Measurements from ENCODE around the gene C15orf39. TPM values are rescaled to one million over a fixed set of nuclear protein-coding genes. Genes with fewer than 3 reads are reported as not detected.

Gene C15orf39
- polyA plus RNA-seq, 3 donors, result 8.9 to 80.7 (median 18.2) TPM

GRCh38 chr15:75202251-75203016, 752 bp downstream of the C15orf39 start:
- Mint-ChIP-seq H3K4me3 (peak overlapping the region; percentile 94 to 96), H3K4me1 (peaks cover 64% of the 10 kb centered on the region), H3K36me3 (peaks cover 37 to 41% of the 10 kb centered on the region in 2 donors), H3K9me3 (no peaks in the 10 kb centered on the region), H3K27me3 (ENCODE audit: low read depth in 3 of 3) (peaks cover 3 to 7% (median 4%) of the 10 kb centered on the region in 3 donors), H3K27ac (peak overlapping the region; percentile 76 to 96 (median 93))
- peak overlapping the region; percentile 95 for H3K4me2 ChIP-seq (replicated peaks; ENCODE audit: extremely low read depth, low read length, poor library complexity, severe bottlenecking)
- H2AFZ ChIP-seq (ENCODE audit: insufficient read depth, low read depth, low read length, poor library complexity, severe bottlenecking), result no peak overlapping the region
- DNase-seq, result peak; percentile 62 to 82 (median 80)
- under 1% methylated on average over 68 of the region's 71 CpGs for WGBS (ENCODE audit: insufficient coverage)
- peaks cover 59 to 78% of the 10 kb centered on the region in 2 donors for H3K4me1 ChIP-seq (ENCODE audit: control insufficient read depth in 1 of 2, insufficient read depth in 2 of 2, low read length in 2 of 2)
- H4K20me1 ChIP-seq (ENCODE audit: insufficient read depth, low read length), result peaks cover 53% of the 10 kb centered on the region
- intact Hi-C loops (cut with micrococcal nuclease), result loop anchor here (1.0 to 5.0 kb wide), 9 partner anchors 40 to 265 kb away; partner anchors contain the start of gene COX5A (in 1 of the 2)
- TF ChIP-seq CTCF (IDR thresholded peaks at IDR 0.05), result peak; percentile 81
- H3K4me3 ChIP-seq (replicated peaks in 1 of 3; ENCODE audit: low read depth in 2 of 3, low read length in 3 of 3), result peak overlapping the region; percentile 95 to 97 (median 97)
- H3K9ac ChIP-seq (ENCODE audit: insufficient read depth, low read length, poor library complexity, severe bottlenecking), result peak overlapping the region; percentile 100
- peaks cover 57% of the 10 kb centered on the region for H3K79me2 ChIP-seq (ENCODE audit: insufficient read depth, low read length)
- H3K36me3 ChIP-seq (replicated peaks in 1 of 2; ENCODE audit: control insufficient read depth in 1 of 2, insufficient read depth in 2 of 2, low read length in 2 of 2), result peaks cover 20 to 30% of the 10 kb centered on the region in 2 donors
- no peaks in the 10 kb centered on the region for H3K27me3 ChIP-seq (ENCODE audit: control insufficient read depth in 2 of 2, insufficient read depth in 2 of 2, low read length in 2 of 2)
- H3K9me3 ChIP-seq (replicated peaks in 1 of 2; ENCODE audit: control insufficient read depth in 1 of 2, insufficient read depth in 1 of 2, low read length in 2 of 2), result no peaks in the 10 kb centered on the region
- peak overlapping the region; percentile 82 to 97 for H3K27ac ChIP-seq (ENCODE audit: low read depth in 1 of 2, low read length in 2 of 2)

- no peak for DNase-seq
- peaks cover 28 to 39% of the 10 kb centered on the region in 2 donors for H3K36me3 ChIP-seq (replicated peaks in 1 of 2; ENCODE audit: control insufficient read depth in 1 of 2, insufficient read depth in 2 of 2, low read length in 2 of 2)
- H3K4me1 ChIP-seq (ENCODE audit: control insufficient read depth in 1 of 2, insufficient read depth in 2 of 2, low read length in 2 of 2), result peaks cover 57 to 80% of the 10 kb centered on the region in 2 donors
- no peak overlapping the region for H2AFZ ChIP-seq (ENCODE audit: insufficient read depth, low read depth, low read length, poor library complexity, severe bottlenecking)
- H3K9me3 ChIP-seq (replicated peaks in 1 of 2; ENCODE audit: control insufficient read depth in 1 of 2, insufficient read depth in 1 of 2, low read length in 2 of 2), result no peaks in the 10 kb centered on the region
- H3K9ac ChIP-seq (ENCODE audit: insufficient read depth, low read length, poor library complexity, severe bottlenecking), result peak overlapping the region; percentile 100
- H4K20me1 ChIP-seq (ENCODE audit: insufficient read depth, low read length), result peaks cover 62% of the 10 kb centered on the region
- TF ChIP-seq CTCF (IDR thresholded peaks at IDR 0.05), result no peak
- H3K79me2 ChIP-seq (ENCODE audit: insufficient read depth, low read length), result peaks cover 66% of the 10 kb centered on the region
- no peaks in the 10 kb centered on the region for H3K9me3 Mint-ChIP-seq
- H3K27me3 Mint-ChIP-seq (ENCODE audit: low read depth in 3 of 3), result peaks cover 3 to 7% (median 4%) of the 10 kb centered on the region in 3 donors
- intact Hi-C loops (cut with micrococcal nuclease), result loop anchor here (2.0 to 5.0 kb wide), 8 partner anchors 41 to 266 kb away; partner anchors contain the start of gene COX5A (in 1 of the 2)
- peak overlapping the region; percentile 95 for H3K4me2 ChIP-seq (replicated peaks; ENCODE audit: extremely low read depth, low read length, poor library complexity, severe bottlenecking)
- peak overlapping the region; percentile 95 to 97 (median 97) for H3K4me3 ChIP-seq (replicated peaks in 1 of 3; ENCODE audit: low read depth in 2 of 3, low read length in 3 of 3)
- WGBS (ENCODE audit: insufficient coverage), result 3% methylated on average over 11 of the region's 18 CpGs
- peaks cover 66% of the 10 kb centered on the region for H3K4me1 Mint-ChIP-seq
- H3K27ac Mint-ChIP-seq, result peak overlapping the region; percentile 86 to 96 (median 93)
- peaks cover 42 to 49% of the 10 kb centered on the region in 2 donors for H3K36me3 Mint-ChIP-seq
- peak overlapping the region; percentile 82 to 97 for H3K27ac ChIP-seq (ENCODE audit: low read depth in 1 of 2, low read length in 2 of 2)
- H3K4me3 Mint-ChIP-seq, result peak overlapping the region; percentile 94 to 96
- H3K27me3 ChIP-seq (ENCODE audit: control insufficient read depth in 2 of 2, insufficient read depth in 2 of 2, low read length in 2 of 2), result no peaks in the 10 kb centered on the region
These were observed 1.6 kb downstream of the C15orf39 start for GRCh38 chr15:75203017-75203907.
